GM12872 (cell line): Measurements from ENCODE around the gene FUCA2.

Source experiments
- TF ChIP-seq, protein P1 (sequence below): IDR thresholded peaks from 3 replicates; pipeline ENCODE4 v1.5.1; 2011; ENCODE audit warnings: low read depth, mild to moderate bottlenecking, low read length, moderate library complexity; ENCODE audit not compliant: insufficient read depth

Gene FUCA2

GRCh38 chr6:143490244-143490643 lies 21.3 kb downstream of the FUCA2 start:
- TF ChIP-seq, protein P1, sequence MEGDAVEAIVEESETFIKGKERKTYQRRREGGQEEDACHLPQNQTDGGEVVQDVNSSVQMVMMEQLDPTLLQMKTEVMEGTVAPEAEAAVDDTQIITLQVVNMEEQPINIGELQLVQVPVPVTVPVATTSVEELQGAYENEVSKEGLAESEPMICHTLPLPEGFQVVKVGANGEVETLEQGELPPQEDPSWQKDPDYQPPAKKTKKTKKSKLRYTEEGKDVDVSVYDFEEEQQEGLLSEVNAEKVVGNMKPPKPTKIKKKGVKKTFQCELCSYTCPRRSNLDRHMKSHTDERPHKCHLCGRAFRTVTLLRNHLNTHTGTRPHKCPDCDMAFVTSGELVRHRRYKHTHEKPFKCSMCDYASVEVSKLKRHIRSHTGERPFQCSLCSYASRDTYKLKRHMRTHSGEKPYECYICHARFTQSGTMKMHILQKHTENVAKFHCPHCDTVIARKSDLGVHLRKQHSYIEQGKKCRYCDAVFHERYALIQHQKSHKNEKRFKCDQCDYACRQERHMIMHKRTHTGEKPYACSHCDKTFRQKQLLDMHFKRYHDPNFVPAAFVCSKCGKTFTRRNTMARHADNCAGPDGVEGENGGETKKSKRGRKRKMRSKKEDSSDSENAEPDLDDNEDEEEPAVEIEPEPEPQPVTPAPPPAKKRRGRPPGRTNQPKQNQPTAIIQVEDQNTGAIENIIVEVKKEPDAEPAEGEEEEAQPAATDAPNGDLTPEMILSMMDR, result no peak

DNA sequence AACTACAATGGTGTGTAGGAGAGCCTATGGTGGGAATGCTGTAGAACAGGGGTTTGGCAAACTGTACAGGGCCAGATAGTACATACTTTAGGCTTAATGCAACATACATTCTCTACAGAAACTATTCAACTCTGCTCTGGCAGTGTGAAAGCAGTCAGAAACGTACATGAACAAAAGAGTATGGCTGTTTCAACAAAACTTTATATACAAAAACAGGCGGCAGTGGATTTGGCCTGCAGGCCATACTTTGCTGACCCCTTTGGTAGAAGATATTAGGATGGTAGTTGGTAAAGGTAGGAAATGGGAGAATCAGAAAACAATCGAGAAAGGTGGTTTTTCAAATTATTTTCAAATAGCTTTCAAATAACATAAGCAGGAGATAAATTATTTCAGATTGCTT lies 24.8 kb downstream of the FUCA2 start:
- TF ChIP-seq, protein P1, result no peak

- TF ChIP-seq, protein P1, result no peak
Measured at GRCh38 chr6:143485967-143486366, 25.6 kb downstream of the FUCA2 start.

DNA sequence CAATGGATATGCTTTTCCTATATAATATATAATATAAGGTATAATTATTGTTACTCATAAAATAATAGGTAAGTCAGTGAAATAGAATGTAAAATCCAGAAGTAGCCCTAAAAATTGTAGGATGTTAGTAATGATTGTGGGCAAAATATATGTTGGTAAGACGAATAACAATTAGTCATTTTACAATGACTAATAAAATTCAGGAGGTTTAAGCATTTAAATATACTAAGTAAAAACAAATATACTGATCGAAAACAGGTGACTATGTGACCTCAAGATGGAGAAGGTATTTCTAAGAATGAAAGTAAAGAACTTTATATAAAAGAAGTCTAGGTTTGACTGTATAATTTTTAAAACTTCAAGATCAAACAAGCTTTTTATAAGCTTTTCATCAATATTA lies 28.9 kb downstream of the FUCA2 start:
- TF ChIP-seq, protein P1, result no peak

GRCh38 chr6:143478479-143479062 lies 32.9 kb downstream of the FUCA2 start:
- TF ChIP-seq, protein P1, result no peak

DNA sequence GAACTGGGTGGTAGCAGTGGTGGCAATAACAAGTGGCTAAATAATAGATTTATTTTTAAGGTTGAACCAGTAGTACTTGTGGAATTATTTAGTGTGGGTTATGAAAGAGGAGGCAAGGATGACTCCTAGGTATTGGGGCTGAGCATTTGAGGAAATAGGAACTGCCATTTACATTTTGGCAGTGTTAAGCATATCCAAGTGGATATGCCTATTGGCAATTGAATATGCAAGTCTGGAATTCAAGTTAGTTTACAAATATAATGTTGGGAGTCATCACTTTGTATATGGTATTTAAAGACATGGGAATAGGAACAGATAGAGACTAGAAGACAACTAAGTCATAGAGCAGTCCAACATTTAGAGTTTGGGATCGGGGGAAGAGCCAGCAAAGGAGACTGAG lies 35.0 kb downstream of the FUCA2 start:
- TF ChIP-seq, protein P1, result no peak

GRCh38 chr6:143471822-143472221 lies 39.7 kb downstream of the FUCA2 start:
- TF ChIP-seq, protein P1, result no peak
